Cardiac muscle cell (in vitro differentiated cells and primary cell): Measurements from ENCODE around the gene SHPK. TPM values are rescaled to one million over a fixed set of nuclear protein-coding genes. Genes with fewer than 3 reads are reported as not detected.

Source experiments
- DNase-seq, 2 donors: peaks; one replicate each; pipeline versions ENCODE4 v3.0.0 to v3.0.0-alpha.2; 2010 to 2017; ENCODE audit warnings: low read depth in 1 of 2, low spot score in 1 of 2
- H3K27ac ChIP-seq: fragments of 200-600 bp; sonication (generic); 2 replicates; pipeline ENCODE4 v1.5.1; 2016
- H3K27me3 ChIP-seq: fragments of 200-600 bp; sonication (generic); 2 replicates; pipeline ENCODE4 v1.6.0; 2016; ENCODE audit warnings: control low read depth
- H3K36me3 ChIP-seq: fragments of 200-600 bp; sonication (generic); 2 replicates; pipeline ENCODE4 v1.5.1; 2016; ENCODE audit warnings: control low read depth
- H3K4me1 ChIP-seq: fragments of 200-600 bp; sonication (generic); 2 replicates; pipeline ENCODE4 v1.8.1; 2017; ENCODE audit warnings: low read depth, mild to moderate bottlenecking, mixed run types
- H3K4me3 ChIP-seq: fragments of 200-600 bp; sonication (generic); 2 replicates; pipeline ENCODE4 v1.5.1; 2016; ENCODE audit warnings: mild to moderate bottlenecking
- H3K9me3 ChIP-seq: fragments of 200-600 bp; sonication (generic); 2 replicates; pipeline ENCODE4 v1.5.1; 2017; ENCODE audit warnings: low read depth, mild to moderate bottlenecking, control low read depth
- CTCF ChIP-seq: IDR thresholded peaks from 2 replicates; pipeline ENCODE4 v1.5.1; 2012; ENCODE audit warnings: low read depth, mild to moderate bottlenecking, low read length
- polyA plus RNA-seq: library from polyadenylated mRNA; unstranded; fragments of >200 nt; fragmentation: Nextera tagmentation; extraction: Ambion mirVana; gene quantifications from 2 replicates; pipeline ENCODE4 v1.2.1, GENCODE V29; 2016
- total RNA-seq: library from RNA; depleted of rRNA; stranded (reverse); fragments of >200 nt; gene quantifications from 2 replicates; pipeline ENCODE4 v1.2.3, GENCODE V29; 2016

SHPK gene
- total and polyA plus RNA-seq, 2 experiments from 2014 or later = 3.6 to 8.8 TPM

GRCh38 chr17:3603870-3604259 is 32.2 kb downstream of the SHPK start:
- Histone ChIP-seq H3K9me3 (no peaks in the 10 kb centered on the region), H3K27me3 (no peaks in the 10 kb centered on the region), H3K27ac (no peak overlapping the region), H3K4me3 (no peak overlapping the region), H3K36me3 (peaks cover 9% of the 10 kb centered on the region), H3K4me1 (no peaks in the 10 kb centered on the region)
- no peak for TF ChIP-seq CTCF
- DNase-seq = no peak

- H3K4me1 ChIP-seq = no peaks in the 10 kb centered on the region
- no peak overlapping the region for H3K4me3 ChIP-seq
- no peaks in the 10 kb centered on the region for H3K27me3 ChIP-seq
- H3K9me3 ChIP-seq = no peaks in the 10 kb centered on the region
- no peak for TF ChIP-seq CTCF
- no peak overlapping the region for H3K27ac ChIP-seq
- peaks cover 6% of the 10 kb centered on the region for H3K36me3 ChIP-seq
- DNase-seq = peak in 1 of 2 donors; percentile 51
These were observed 32.8 kb downstream of the SHPK start for GRCh38 chr17:3603119-3603869.

- Histone ChIP-seq H3K36me3 (peaks cover 6% of the 10 kb centered on the region), H3K27ac (no peak overlapping the region), H3K4me3 (no peak overlapping the region), H3K9me3 (no peaks in the 10 kb centered on the region), H3K27me3 (no peaks in the 10 kb centered on the region), H3K4me1 (no peaks in the 10 kb centered on the region)
- TF ChIP-seq CTCF = peak; percentile 38
- DNase-seq = peak; percentile 36 to 59
These were observed 33.6 kb downstream of the SHPK start for GRCh38 chr17:3602499-3602898.

DNA sequence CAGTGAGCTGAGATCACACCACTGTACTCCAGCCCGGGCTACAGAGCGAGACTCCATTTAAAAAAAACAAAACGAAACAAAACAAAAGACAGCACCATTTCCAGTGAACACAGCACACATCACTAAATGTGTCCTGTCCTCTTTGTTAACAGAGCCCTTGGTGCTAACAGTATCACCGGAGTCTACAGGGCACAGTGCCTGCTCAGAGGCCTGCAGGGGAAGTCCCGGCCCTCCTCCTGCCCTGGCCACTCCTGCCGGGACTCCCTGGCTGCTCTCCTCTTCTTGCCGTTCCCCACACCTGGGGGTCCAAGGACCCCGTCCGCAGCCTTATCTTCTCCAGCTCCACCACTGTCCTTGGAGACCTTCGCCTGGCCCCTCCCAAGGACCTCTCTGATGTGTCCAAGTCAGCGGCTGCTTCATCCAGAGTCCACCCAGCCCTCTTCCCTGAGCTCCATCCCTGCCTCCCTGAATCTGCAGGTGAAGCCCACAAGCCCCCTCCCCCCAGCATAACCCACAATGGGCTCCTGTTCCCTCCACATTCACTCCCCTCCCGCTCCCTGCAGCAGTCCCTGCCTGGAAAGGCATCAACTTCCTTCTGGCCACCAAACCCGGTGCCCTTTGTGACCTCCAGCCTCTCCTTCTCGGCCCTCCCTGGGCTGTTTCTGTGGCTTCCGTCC is 35.4 kb downstream of the SHPK start:
- no peaks in the 10 kb centered on the region for H3K4me1 ChIP-seq
- no peaks in the 10 kb centered on the region for H3K27me3 ChIP-seq
- no peak overlapping the region for H3K4me3 ChIP-seq
- no peaks in the 10 kb centered on the region for H3K9me3 ChIP-seq
- no peak overlapping the region for H3K27ac ChIP-seq
- TF ChIP-seq CTCF = no peak
- DNase-seq = no peak
- no peaks in the 10 kb centered on the region for H3K36me3 ChIP-seq

DNA sequence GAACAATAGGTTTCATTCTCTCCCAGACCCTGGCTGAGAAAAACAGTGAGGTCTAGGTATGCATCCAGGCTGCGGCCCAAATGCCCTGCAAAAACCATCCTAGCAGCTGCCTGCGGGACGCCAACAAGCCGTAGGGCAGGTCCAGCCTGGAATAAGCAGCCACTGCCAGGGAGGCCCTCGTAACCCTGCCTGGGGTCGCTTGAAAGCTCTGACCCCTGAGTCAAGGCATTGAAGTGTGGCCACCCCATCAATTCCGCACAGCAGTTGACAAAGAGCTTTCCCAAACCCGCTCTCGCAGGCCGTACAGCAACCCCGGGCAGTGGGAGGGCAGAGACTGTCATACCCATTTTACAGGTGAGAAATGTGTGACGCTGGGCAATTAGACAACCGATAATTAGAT is 38.0 kb downstream of the SHPK start:
- H3K4me1 ChIP-seq = peaks cover 7% of the 10 kb centered on the region
- no peak overlapping the region for H3K27ac ChIP-seq
- H3K27me3 ChIP-seq = no peaks in the 10 kb centered on the region
- DNase-seq = no peak
- H3K4me3 ChIP-seq = no peak overlapping the region
- no peaks in the 10 kb centered on the region for H3K9me3 ChIP-seq
- H3K36me3 ChIP-seq = no peaks in the 10 kb centered on the region
- TF ChIP-seq CTCF = no peak
